GM19438 (cell line): ENCODE data around the gene INPP5A.
"Not testable (repeated sequence)": the region's sequence is repeated elsewhere in the genome, so short reads cannot be mapped to it uniquely, and the experiment has no call there.

Experiments used
- ATAC-seq: cut with Tn5 transposase; IDR thresholded peaks from one replicate; pipeline ENCODE4 v1.9.1; 2021; ENCODE audit warnings: low read depth; ENCODE audit not compliant: unreplicated experiment

Gene INPP5A

GRCh38 chr10:132503581-132504421 lies 33.8 kb upstream of the INPP5A start:
- ATAC-seq, result no peak

GRCh38 chr10:132504501-132505272 lies 32.9 kb upstream of the INPP5A start:
- no peak for ATAC-seq

GRCh38 chr10:132505546-132505945 lies 32.0 kb upstream of the INPP5A start:
- ATAC-seq, result not testable (repeated sequence)

- no peak for ATAC-seq
These were observed 30.7 kb upstream of the INPP5A start for GRCh38 chr10:132506711-132507408.

GRCh38 chr10:132507409-132507955 lies 30.1 kb upstream of the INPP5A start:
- no peak for ATAC-seq

- no peak for ATAC-seq
These were observed 29.6 kb upstream of the INPP5A start for GRCh38 chr10:132507956-132508490.

GRCh38 chr10:132508581-132509443 lies 28.8 kb upstream of the INPP5A start:
- no peak for ATAC-seq

- no peak for ATAC-seq
These were observed 27.9 kb upstream of the INPP5A start for GRCh38 chr10:132509506-132510173.

GRCh38 chr10:132510174-132510611 lies 27.4 kb upstream of the INPP5A start:
- ATAC-seq, result no peak

GRCh38 chr10:132511121-132512051 lies 26.2 kb upstream of the INPP5A start:
- ATAC-seq, result no peak

- no peak for ATAC-seq
These were observed 25.5 kb upstream of the INPP5A start for GRCh38 chr10:132512052-132512442.

GRCh38 chr10:132512693-132513345 lies 24.8 kb upstream of the INPP5A start:
- ATAC-seq, result no peak

- ATAC-seq, result no peak
These were observed 22.6 kb upstream of the INPP5A start for GRCh38 chr10:132514821-132515520.

GRCh38 chr10:132515811-132516726 lies 21.5 kb upstream of the INPP5A start:
- ATAC-seq, result no peak

GRCh38 chr10:132516771-132517725 lies 20.5 kb upstream of the INPP5A start:
- ATAC-seq, result no peak
